GM21526 (cell line): Measurements from ENCODE around the gene SAMM50.
"Not testable (repeated sequence)": the region's sequence is repeated elsewhere in the genome, so short reads cannot be mapped to it uniquely, and the experiment has no call there.

ENCODE experiments used
- ATAC-seq: cut with Tn5 transposase; IDR thresholded peaks from one replicate; pipeline ENCODE4 v1.9.1; 2021; ENCODE audit warnings: moderate library complexity; ENCODE audit not compliant: unreplicated experiment, low FRiP score

The SAMM50 gene

DNA sequence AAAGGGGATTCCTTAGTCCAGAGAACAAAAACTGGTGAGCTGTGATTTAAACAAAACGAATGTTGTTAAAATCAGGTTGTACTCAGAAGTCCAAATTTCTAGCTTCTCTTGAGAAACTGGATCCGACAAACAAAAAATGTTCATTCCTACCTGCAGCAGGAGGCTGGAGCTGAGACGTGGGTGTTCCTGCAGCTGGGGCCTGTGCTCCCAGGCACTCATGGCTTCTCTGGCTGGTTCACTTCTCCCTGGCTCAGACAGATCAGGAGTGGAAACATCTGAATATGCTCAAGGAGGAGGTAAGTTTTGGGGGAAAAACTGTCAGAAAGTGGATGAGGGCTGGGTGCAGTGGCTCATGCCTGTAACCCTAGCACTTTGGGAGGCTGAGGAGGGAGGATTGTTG lies 44.1 kb downstream of the SAMM50 start:
- no peak for ATAC-seq

DNA sequence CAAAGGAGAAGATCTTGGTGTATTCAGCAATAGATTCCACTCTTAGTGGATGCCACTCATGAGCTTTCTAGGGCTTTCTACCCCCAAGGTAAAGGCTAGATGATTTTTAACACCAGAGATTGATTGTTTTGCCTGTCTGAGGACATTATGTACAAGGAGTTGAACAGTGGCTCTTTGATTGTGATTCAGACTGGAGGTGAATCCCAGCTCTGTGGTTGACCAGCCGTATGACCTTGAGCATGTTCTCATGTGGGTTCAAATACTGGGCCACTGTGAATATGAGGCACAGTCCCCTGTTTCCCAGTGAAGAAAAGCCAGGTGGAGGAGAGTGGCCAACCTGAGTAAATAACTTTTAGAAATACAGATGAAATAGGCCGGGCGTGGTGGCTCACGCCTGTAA lies 44.9 kb downstream of the SAMM50 start:
- no peak for ATAC-seq

DNA sequence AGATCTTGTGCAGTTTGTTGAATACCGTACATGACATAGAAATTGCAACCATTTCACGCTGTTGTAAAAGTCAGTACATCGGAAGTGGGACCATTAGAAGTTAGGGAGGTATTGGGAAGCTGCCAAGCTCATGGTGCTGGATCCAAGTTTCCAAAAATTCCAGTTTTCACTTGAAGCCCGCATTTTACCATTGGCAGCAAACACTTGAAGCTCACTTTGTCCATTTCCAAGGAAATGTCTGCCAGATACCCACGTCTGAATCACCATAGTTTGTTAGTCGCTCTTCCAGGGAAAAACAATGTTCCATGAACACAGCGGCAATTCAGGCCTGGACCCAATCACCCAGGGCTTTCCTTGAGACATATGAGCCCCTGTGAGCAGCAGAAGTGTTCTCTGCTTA lies 46.3 kb downstream of the SAMM50 start:
- no peak for ATAC-seq

DNA sequence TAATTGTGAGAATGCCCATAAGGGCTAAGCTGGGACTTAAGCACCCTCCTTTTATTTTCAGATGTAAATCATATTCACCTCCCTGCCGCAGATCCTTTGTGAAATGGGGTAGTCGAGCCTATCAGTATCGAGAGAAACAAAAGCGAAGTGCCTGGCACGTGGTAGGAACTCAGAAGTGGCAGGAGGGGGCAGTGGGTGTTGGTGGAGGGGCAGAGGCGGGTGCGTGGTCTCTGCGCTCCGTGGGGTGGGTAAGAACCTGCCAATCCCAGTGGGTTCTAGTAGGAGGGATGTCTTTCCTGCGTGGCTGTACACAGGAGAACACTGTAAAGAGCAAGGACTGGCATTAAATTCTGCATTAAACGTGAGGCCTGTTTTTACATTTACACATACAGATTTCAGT lies 47.1 kb downstream of the SAMM50 start:
- ATAC-seq: no peak

DNA sequence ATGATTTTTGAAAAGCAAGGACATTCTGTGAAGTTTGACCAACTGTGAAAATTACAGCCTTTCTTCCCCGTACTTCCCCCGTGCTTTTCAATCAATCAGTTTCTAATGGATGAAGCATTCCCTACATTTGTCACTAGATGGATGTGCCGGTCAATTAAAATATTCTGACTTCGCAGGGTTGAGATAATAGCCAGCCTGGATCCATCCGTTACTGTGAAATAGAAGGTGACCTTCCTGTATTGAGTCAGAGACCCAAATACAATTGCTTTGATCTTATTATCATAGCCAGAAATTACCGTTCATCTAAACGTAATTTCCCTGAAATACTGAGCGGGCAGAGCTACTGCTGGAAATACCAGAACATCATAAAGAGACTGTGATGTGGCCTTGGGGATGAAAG lies 47.8 kb downstream of the SAMM50 start:
- ATAC-seq: no peak

DNA sequence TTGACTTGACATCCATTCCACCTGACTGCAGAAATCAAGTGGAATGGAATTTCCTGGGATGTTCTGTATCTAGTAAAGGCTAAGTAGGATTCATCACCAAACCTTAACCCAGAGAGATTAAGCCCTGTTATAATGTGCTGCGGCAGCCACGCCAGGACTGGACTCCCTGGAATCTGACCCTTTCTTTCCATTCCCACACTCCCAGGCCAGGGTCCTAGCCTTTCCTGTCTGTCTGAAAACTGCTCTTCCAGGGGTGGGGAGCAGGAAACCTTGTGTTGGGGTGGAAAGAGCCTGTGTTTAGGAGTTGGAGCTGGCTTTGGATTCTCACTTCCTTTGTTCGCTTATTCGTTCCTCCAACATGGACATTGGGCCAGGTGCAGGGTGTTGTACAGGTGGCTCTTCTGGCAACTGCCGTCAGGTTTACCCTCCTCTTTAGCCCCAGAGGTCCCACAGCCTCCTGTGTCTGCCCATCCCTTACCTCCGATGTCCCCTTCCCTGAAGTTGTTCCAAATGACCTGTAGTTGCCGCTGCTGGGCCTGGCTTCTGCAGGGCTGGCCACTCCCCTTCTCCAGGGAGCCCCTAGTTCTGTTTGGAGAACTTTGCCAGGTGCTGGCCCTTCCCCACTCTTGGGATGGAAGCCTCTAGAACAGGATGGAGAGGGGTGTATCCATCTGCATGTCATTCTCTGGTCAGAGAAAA lies 48.3 kb downstream of the SAMM50 start:
- ATAC-seq: no peak

DNA sequence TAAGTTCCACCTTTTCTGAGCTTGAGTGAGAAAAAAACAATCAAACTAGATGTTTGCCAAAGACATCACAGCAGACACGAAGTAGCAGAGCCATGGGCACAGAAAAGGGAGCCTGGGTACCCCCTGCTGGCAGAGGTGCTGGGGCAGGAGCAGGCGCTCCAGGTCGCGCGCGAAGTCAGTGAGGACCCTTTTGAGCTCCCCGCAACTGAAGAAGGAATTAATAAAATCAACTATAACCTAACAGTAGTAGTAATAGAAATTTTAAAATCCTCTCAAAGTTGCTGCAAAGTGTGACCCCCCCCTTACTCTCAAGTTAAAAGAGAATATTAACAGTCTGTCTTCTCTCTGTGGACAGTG lies 48.8 kb downstream of the SAMM50 start:
- ATAC-seq: no peak

DNA sequence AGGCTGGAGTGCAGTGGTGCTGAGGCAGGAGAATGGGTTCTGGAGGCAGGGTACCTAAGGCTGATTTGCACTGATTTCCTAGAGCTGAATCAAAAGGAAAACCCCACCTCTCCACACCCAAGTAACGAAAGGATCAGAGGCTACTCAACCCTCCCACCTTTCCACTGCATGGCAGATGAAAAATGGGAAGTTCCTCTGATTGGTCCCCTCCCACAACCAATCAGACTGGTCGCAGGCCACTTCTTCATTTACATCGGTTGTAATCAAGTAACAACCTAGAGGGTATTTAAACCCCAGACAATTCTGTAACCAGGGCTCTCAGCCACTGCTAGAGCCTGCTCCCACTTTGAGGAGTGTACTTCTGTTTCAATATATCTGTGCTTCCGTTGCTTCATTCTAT lies 50.3 kb downstream of the SAMM50 start:
- ATAC-seq: no peak

DNA sequence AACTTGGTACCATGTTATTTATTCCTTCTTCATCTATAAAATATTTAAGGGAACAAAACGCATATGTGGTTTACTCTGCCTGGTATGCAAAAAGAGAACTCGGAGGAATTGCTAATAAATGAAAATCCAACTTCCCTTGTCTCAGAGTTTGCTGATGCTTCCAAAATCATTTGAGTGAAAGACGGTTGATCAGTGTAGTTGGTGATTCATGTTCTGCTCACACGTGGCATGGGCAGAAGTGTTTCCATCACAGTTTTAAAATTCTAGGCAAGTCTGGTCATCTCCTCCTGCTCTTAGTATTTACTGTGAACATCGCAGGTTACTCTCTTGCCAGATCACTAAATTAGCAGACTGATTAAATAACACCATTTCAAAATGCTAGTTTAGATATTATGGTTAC lies 56.9 kb downstream of the SAMM50 start:
- ATAC-seq: no peak

DNA sequence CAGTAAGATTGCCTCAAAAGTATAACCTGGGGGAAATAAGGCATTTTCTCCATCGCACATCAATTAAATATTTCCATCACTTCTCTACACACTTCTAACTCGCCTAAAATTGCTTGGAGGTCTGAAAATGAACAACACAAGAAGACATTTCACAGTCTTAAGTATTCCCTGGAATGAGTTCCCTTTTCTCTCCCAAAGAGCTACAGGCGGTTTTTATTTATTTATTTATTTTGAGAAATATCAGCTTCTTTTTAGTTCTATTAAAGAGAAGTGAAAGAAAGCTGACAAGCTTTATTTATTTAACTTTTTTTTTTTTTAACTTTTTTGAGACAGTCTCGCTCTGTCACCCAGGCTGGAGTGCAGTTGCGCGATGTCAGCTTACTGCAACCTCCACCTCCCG lies 57.3 kb downstream of the SAMM50 start:
- no peak for ATAC-seq

DNA sequence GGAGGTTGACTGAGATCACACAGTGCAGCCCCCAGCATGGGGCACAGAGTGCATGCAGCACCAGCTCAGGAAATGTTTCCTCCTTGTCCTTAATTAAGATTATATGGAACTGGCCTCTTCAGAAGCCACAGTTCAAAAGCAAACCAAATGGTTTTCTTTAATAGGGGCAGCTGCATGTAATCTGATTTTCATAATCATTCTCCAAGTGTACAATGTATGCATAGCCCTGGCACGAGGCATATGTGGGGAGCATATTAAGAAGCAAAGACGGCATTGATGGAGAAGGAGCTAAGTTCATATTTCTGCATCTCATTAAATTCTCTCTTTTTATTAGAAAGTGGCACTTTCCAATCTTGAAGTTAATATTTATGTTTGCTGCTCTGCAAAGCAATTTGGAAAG lies 59.0 kb downstream of the SAMM50 start:
- ATAC-seq: no peak

DNA sequence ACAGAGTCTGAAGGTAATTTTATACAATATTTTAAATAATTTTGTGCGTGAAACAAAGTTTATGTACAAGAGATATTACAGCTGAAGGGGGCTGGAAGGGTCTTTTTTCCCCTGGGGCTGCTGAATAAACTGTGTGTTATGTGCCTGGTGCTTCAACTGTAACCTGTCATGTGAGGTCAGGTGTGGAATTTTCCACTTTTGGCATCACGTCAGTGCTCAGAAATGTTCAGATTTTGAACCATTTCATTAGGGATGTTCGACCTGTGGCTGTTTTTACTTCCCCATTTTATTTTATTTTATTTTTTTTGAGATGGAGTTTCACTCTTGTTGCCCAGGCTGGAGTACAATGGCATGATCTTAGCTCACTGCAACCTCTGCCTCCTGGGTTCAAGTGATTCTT lies 61.3 kb downstream of the SAMM50 start:
- ATAC-seq: not testable (repeated sequence)

DNA sequence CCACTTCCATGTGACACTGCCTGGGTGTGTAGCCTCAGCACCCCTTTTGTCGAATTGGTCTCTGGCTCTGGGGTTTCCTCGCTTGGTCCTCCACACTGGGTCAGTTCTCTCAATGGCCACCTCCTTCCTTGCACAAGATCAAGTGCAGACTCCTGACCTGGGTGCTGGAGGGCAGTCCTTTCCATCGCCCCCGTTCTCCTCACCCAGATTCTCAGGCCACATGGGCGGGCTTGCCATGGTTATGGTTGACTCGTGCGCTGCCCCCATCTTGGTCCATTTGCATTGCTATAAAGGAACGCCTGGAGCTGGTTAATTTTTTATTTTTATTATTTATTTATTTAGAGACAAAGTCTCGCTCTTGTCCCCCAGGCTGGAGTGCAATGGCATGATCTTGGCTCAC lies 63.4 kb downstream of the SAMM50 start:
- no peak for ATAC-seq

DNA sequence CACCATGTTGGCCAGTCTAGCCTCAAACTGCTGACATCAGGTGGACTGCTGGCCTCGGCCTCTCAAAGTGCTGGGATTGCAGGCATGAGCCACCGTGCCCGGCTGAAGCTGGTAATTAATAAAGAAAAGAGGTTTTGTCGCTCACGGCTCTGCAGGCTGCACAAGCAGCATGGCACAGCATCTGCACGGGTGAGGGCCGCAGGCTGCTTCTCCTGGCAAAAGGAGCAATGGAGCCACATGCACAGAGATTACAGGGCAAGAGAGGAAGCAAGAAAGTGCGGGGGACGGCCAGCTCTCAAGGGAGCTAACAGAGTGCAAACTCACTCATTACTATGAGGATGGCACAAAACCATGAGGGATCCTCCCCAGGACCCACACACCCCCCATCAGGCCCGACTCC lies 64.2 kb downstream of the SAMM50 start:
- no peak for ATAC-seq

DNA sequence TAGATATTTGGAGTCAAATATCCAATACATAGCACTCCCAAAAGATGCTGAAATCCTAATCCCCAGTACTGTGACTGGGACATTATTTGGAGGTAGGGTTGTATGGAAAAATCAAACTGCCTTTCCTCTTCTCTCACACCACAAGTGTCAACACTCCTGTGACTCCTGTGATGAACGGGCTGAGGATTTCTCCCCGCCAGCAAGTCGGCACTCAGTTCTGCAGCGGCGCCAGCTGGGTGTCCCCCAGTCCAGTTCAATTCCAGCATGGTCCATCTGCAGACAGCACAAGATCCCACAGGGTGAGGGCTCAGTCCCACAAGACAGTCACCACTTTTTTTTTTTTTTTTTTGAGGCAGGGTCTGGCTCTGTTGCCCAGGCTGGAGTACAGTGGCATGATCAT lies 64.6 kb downstream of the SAMM50 start:
- ATAC-seq: no peak

DNA sequence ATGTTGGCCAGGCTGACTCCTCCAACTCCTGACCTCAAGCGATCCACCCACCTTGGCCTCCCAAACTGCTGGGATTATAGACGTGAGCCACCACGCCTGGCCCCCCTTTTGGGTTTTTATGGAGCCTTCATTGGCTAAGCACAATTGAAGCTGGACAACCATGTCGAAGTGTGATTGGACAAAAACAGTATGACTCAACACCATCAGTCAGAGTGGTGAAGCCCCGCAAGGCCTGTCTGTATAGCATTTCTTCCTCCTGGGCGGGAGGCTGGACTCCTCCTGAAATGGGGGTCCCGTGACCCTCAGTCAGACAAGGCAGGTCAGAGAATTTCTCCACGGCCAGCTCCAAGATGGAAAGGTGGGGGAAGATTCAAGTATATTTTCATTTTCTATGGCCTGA lies 65.7 kb downstream of the SAMM50 start:
- ATAC-seq: no peak

DNA sequence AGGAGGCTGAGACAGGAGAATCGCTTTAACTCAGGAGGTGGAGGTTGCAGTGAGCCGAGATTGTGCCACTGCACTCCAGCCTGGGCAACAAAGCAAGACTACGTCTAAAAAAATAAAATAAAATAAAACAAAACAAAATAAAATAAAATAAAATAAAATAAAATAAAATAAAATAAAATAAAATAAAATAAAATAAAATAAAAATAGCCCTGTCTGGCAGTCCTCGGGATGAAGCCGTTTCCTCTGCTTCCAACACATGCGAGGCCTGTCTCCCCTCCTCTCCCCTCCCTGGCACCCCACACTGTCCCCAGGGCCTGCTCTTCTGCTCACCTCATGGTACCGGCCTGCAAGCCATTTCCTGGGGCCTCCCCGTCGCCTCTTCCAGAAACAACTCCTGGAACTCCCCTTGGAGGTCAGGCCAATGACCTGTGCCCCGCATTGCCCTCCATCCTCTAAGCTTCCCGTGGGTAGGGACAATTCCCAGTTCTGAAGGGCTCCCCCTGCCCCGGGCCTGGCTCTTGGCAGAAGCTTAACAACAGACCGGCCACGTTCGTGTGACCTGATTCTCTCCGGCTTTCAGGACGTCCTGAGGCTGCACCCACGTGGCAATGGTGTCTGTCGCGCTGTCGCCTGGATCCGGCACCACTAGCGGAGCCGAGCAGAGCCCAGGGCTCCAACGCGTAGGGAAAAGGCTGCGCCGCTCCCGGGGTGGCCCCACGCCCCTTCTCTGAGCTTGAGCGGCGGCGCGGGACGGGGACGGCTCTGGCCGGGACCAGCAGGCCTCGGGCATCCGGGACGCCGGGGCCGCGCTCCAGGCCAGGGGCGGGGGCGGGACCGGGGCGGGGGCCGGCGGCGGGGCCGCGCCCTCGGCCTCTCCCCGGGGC lies 68.4 kb downstream of the SAMM50 start:
- no peak for ATAC-seq

DNA sequence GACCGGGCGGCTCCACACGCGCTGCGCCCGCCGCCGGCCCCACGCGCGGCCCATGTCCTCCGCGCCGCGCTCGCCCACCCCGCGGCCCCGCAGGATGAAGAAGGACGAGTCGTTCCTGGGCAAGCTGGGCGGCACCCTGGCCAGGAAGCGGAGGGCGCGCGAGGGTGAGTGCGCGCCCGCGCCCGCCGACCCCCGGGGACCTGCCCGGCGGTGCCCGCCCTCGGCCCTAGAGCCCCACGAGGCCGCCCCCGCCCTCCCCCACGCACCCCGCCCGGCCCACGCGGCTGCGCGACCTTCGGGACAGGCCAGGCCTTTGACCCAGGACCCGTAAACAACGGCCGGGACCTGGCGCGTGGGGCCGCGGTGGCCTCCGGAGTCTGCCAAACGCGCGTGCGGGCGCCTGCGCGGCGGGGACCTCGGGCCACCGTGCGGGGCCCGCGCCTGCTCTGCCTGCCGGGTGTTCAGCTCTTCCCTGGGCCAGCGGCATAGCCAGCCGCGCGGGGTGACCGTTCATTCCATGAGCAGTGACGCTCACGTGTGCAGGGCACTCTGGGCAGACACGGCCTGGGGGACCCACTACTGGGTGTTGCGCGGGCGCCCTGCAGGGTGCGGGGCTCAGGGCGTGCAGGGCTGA lies 69.2 kb downstream of the SAMM50 start, which contains the start of gene PARVB:
Gene PARVB, plus strand, starts transcription at position 15 of the 634 bp plus-strand sequence. Its CDS starts 38 bp downstream, at position 53.
- no peak for ATAC-seq

DNA sequence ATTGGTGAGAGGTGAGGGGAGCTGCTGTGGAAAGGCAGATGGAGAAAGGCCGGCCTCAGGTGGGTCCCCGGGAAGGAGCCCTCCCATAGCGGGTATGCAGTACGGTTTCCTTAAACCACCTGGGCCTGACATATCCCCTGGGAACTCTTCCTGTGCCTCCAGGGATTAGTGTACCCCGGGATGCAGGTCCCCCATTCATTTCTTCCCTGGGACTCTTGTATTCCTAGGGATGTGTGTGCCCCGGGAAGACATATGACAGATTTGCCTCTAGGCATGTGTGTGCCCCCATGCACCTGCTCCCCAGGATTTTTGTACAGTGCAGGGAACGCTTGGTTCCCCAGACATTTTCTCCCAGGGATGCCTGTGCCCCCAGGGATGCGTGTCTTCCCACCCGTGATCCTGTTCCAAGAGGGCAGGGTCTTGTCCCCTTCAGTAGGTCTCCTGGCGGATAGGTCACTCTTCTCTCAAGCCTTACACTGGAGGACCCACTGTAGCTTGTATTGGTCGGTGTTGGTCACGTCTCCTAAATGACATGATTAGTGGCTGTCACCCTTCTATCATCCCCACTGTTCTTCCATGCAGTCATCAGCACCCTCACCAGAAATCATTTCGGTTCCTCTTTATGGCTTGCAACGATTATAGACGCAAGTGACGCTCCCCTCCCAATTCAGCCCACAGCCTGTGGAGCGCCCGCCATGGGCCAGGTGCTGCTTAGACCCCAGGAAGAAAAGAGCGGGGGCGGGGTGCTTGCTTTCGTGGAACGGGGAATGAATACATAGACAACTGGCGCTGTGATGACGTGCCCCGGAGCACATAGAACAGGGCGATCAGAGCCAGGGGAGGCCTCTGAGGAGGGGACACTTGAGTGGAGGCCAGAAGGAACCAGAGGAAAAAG lies 70.2 kb downstream of the SAMM50 start:
- ATAC-seq: peak; percentile 50

DNA sequence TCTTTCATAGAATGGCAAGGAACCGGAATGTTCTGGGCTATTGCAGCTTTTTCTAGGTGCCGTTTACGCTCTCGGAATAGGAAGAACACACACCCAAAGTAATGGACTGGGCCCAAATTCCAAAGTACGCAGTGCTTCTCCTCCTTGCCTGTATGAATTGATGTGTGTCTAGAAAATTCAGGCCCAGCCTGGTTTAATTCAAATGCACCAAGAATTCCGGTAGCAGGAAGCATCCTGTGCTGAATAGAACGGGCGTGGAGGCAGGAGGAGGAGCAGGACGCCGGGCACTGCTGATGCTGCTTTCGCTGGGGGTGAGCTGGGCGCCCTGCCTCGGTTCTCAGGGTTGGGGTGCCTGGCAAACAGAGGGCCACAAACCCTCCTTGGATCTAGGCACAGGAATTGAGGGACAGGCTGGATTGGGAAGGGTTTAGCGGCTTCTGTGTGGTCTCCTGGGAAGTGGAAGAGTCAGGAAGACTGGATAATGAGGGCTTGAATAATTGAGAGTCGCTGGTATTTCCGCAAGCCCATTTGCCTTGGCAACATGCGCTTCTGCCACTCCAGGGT lies 70.9 kb downstream of the SAMM50 start:
- no peak for ATAC-seq
